AG04450 (cell line): ENCODE measurements around the gene PLXDC2. TPM values are rescaled to one million over a fixed set of nuclear protein-coding genes. Genes with fewer than 3 reads are reported as not detected.
"Not testable (repeated sequence)": the region's sequence is repeated elsewhere in the genome, so short reads cannot be mapped to it uniquely, and the experiment has no call there.

Source experiments
- CTCF ChIA-PET: fragments of 300-600, 350-600 bp; formaldehyde crosslinking; extraction: SDS; loops from one replicate; lab custom pipeline; 2022; ENCODE audit warnings: antibody characterized with exemption, inconsistent platforms; lab: Charles Lee
- POLR2A ChIA-PET: fragments of 350-600 bp; formaldehyde crosslinking; extraction: SDS; loops from one replicate; lab custom pipeline; 2021; ENCODE audit warnings: antibody characterized with exemption, inconsistent platforms; lab: Yijun Ruan, JAX
- DNase-seq: peaks from one replicate; pipeline ENCODE4 v3.0.0-alpha.2; 2011; ENCODE audit warnings: low read depth, low spot score
- H3K27ac ChIP-seq: one replicate; pipeline ENCODE4 v1.5.1; 2012; ENCODE audit warnings: low read depth, low read length, control low read depth
- H3K27me3 ChIP-seq: one replicate; pipeline ENCODE4 v1.6.0; 2012; ENCODE audit warnings: low read length; ENCODE audit not compliant: control insufficient read depth, insufficient read depth
- H3K4me3 ChIP-seq: 2 replicates; pipeline ENCODE4 v1.5.1; 2011; ENCODE audit warnings: mild to moderate bottlenecking, low read depth, low read length, control low read depth
- H3K9me3 ChIP-seq: 2 replicates; pipeline ENCODE4 v1.5.1; 2012; ENCODE audit warnings: low read length; ENCODE audit not compliant: control insufficient read depth, insufficient read depth
- CTCF ChIP-seq: IDR thresholded peaks from 2 replicates; pipeline ENCODE4 v1.5.1; 2011; ENCODE audit warnings: low read depth, low read length, control low read depth, inconsistent platforms
- polyA plus RNA-seq: library from polyadenylated mRNA; depleted of rRNA; stranded (reverse); fragments of >200 nt; gene quantifications from 2 replicates; pipeline ENCODE4 v1.2.3, GENCODE V29; 2011

Gene PLXDC2
- polyA plus RNA-seq, 1 experiment = 10.4 TPM

- Histone ChIP-seq H3K9me3 (no peaks in the 10 kb centered on the region), H3K27ac (no peak overlapping the region), H3K4me3 (no peak overlapping the region), H3K27me3 (no peaks in the 10 kb centered on the region)
- TF ChIP-seq CTCF = no peak
- CTCF ChIA-PET = no interaction called here
- POLR2A ChIA-PET = no interaction called here
- no peak for DNase-seq
These were observed 182.2 kb downstream of the PLXDC2 start for GRCh38 chr10:19998482-19998881.

- no peak for DNase-seq
- H3K27me3 ChIP-seq = no peaks in the 10 kb centered on the region
- no peaks in the 10 kb centered on the region for H3K9me3 ChIP-seq
- ChIA-PET CTCF (no interaction called here), POLR2A (no interaction called here)
- no peak overlapping the region for H3K4me3 ChIP-seq
- TF ChIP-seq CTCF = no peak
- no peak overlapping the region for H3K27ac ChIP-seq
These were observed 183.2 kb downstream of the PLXDC2 start for GRCh38 chr10:19999431-19999830.

DNA sequence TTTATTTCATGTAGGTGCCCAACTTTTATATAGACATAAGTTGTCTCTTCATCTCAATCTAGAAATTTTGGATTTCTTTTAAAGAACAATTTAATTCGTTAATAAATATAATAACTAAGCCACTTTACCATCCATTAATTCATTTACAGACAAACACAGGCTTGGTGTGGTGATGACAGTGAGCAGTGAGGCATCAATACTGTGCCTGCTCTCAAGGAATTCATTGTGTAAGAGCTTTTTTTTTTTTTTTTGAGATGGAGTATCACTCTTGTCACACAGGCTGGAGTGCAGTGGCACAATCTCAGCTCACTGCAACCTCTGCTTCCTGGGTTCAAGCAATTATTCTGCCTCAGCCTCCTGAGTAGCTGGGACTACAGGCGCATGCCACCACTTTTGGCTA, 185.8 kb downstream of the PLXDC2 start:
- H3K27me3 ChIP-seq, CTCF ChIA-PET, H3K4me3 ChIP-seq, POLR2A ChIA-PET, DNase-seq, H3K27ac ChIP-seq, H3K9me3 ChIP-seq: not testable (repeated sequence)

- Histone ChIP-seq H3K4me3 (no peak overlapping the region), H3K9me3 (no peaks in the 10 kb centered on the region), H3K27ac (no peak overlapping the region), H3K27me3 (no peaks in the 10 kb centered on the region)
- CTCF ChIA-PET = no interaction called here
- no peak for TF ChIP-seq CTCF
- POLR2A ChIA-PET = no interaction called here
- no peak for DNase-seq
These were observed 186.4 kb downstream of the PLXDC2 start for GRCh38 chr10:20002657-20003056.

- DNase-seq = no peak
- H3K27ac ChIP-seq = peak overlapping the region; percentile 77
- CTCF ChIA-PET = no interaction called here
- H3K27me3 ChIP-seq = no peaks in the 10 kb centered on the region
- TF ChIP-seq CTCF = no peak
- no peaks in the 10 kb centered on the region for H3K9me3 ChIP-seq
- no peak overlapping the region for H3K4me3 ChIP-seq
- POLR2A ChIA-PET = interaction anchor here (1.0 kb wide), 1 partner anchor 73 kb away, joined by 4 read pairs; no protein-coding TSS in a partner anchor
These were observed 187.9 kb downstream of the PLXDC2 start for GRCh38 chr10:20004087-20004523.

GRCh38 chr10:20005638-20006037, 189.4 kb downstream of the PLXDC2 start:
- CTCF ChIA-PET = no interaction called here
- no peaks in the 10 kb centered on the region for H3K9me3 ChIP-seq
- H3K27ac ChIP-seq = no peak overlapping the region
- no peak overlapping the region for H3K4me3 ChIP-seq
- no peaks in the 10 kb centered on the region for H3K27me3 ChIP-seq
- POLR2A ChIA-PET = no interaction called here
- DNase-seq = no peak
- TF ChIP-seq CTCF = no peak
